ENCODE measurements around the gene GSTM5.
"Not testable (repeated sequence)": the region's sequence is repeated elsewhere in the genome, so short reads cannot be mapped to it uniquely, and the experiment has no call there.

Gene GSTM5

DNA sequence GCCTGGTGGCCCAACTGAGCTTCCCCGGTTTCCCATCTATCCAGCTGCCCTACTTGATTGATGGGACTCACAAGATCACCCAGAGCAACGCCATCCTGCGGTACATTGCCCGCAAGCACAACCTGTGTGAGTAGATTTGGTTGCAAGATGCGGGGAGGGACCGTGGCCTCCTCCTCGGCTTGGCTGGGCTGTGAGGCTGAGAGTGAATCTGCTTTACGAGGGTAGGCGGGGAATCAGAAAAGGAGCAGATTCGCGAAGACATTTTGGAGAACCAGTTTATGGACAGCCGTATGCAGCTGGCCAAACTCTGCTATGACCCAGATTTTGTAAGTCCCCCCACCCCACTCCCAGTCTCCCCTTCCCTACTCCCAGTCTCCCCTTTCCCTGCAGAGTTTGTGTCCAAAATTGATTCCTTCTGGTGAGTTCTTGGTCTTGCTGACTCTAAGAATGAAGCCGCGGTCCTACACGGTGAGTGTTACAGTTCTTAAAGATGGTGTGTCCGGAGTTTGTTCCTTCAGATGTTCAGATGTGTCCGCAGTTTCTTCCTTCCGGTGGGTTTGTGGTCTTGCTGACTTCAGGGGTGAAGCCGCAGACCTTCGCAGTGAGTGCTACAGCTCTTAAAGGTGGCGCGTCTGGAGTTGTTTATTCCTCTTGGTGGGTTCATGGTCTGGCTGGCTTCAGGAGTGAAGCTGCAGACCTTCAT, 42.7 kb upstream of the GSTM5 start:
- no peak overlapping the region for H3K4me2 ChIP-seq (ENCODE audit: low read depth, low read length, poor library complexity, severe bottlenecking)
- no peaks in the 10 kb centered on the region for H3K9me3 ChIP-seq (ENCODE audit: insufficient read depth, low read depth, low read length)
- H3K4me1 ChIP-seq (ENCODE audit: insufficient read depth, low read length, poor library complexity, severe bottlenecking): no peaks in the 10 kb centered on the region
- H3K36me3 ChIP-seq (ENCODE audit: insufficient read depth, low read length): no peaks in the 10 kb centered on the region
- TF ChIP-seq, protein P1, sequence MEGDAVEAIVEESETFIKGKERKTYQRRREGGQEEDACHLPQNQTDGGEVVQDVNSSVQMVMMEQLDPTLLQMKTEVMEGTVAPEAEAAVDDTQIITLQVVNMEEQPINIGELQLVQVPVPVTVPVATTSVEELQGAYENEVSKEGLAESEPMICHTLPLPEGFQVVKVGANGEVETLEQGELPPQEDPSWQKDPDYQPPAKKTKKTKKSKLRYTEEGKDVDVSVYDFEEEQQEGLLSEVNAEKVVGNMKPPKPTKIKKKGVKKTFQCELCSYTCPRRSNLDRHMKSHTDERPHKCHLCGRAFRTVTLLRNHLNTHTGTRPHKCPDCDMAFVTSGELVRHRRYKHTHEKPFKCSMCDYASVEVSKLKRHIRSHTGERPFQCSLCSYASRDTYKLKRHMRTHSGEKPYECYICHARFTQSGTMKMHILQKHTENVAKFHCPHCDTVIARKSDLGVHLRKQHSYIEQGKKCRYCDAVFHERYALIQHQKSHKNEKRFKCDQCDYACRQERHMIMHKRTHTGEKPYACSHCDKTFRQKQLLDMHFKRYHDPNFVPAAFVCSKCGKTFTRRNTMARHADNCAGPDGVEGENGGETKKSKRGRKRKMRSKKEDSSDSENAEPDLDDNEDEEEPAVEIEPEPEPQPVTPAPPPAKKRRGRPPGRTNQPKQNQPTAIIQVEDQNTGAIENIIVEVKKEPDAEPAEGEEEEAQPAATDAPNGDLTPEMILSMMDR (conservative IDR thresholded peaks at IDR 0.05; ENCODE audit: low read length): no peak
- no peak for TF ChIP-seq EZH2phosphoT487 (IDR thresholded peaks at IDR 0.05; ENCODE audit: borderline replicate concordance)
- no peaks in the 10 kb centered on the region for H3F3A ChIP-seq (ENCODE audit: low read depth)
- H3K27me3 ChIP-seq (ENCODE audit: insufficient read depth, low read length, poor library complexity, severe bottlenecking): no peaks in the 10 kb centered on the region
- H3K4me3 ChIP-seq (ENCODE audit: low read length, poor library complexity, severe bottlenecking): no peak overlapping the region
- no peak overlapping the region for H3K9ac ChIP-seq (ENCODE audit: low read depth, low read length, poor library complexity, severe bottlenecking)
- H2AFZ ChIP-seq (ENCODE audit: low read length): no peak overlapping the region
- H3K9me2 ChIP-seq (replicated peaks; ENCODE audit: low read depth, low read length): no peaks in the 10 kb centered on the region
- H4K20me1 ChIP-seq (ENCODE audit: insufficient read depth, low read length, poor library complexity, severe bottlenecking): no peaks in the 10 kb centered on the region
- H3K79me2 ChIP-seq (ENCODE audit: insufficient read depth, low read length): no peaks in the 10 kb centered on the region

DNA sequence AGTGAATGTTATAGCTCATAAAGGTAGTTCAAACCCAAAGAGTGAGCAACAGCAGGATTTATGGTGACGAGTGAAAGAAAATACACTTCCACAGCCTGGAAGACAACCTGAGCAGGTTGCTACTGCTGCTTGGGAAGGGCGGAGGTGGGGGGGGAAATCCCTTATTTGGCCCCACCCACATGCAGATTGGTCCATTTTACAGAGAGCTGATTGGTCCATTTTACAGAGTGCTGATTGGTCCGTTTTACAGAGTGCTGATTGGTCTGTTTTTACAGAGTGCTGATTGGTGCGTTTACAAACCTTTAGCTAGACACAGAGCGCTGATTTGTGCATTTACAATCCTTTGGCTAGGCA, 42.1 kb upstream of the GSTM5 start:
- H3K27me3 ChIP-seq (ENCODE audit: insufficient read depth, low read length, poor library complexity, severe bottlenecking); H3F3A ChIP-seq (ENCODE audit: low read depth); H3K36me3 ChIP-seq (ENCODE audit: insufficient read depth, low read length); H3K4me2 ChIP-seq (ENCODE audit: low read depth, low read length, poor library complexity, severe bottlenecking); H3K9ac ChIP-seq (ENCODE audit: low read depth, low read length, poor library complexity, severe bottlenecking); H2AFZ ChIP-seq (ENCODE audit: low read length); H3K9me3 ChIP-seq (ENCODE audit: insufficient read depth, low read depth, low read length); H3K9me2 ChIP-seq (replicated peaks; ENCODE audit: low read depth, low read length); H3K4me1 ChIP-seq (ENCODE audit: insufficient read depth, low read length, poor library complexity, severe bottlenecking); H4K20me1 ChIP-seq (ENCODE audit: insufficient read depth, low read length, poor library complexity, severe bottlenecking); H3K4me3 ChIP-seq (ENCODE audit: low read length, poor library complexity, severe bottlenecking); H3K79me2 ChIP-seq (ENCODE audit: insufficient read depth, low read length): not testable (repeated sequence)

DNA sequence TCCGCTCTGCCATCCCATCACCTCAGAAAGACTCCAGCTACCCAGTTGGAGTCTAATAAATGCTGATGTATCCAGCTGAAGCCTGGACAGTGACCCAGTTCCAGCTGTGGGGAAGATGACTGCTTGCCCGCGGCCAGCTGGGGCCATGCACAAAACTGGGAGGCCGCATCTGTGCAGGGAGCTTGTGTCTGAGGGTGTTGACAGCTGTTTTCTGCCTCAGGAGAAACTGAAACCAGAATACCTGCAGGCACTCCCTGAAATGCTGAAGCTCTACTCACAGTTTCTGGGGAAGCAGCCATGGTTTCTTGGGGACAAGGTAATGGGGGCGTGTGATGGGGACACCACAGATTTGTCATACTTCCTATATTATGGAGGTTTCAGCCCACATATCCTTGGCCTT, 41.0 kb upstream of the GSTM5 start:
- Histone ChIP-seq H3K79me2 (ENCODE audit: insufficient read depth, low read length) (no peaks in the 10 kb centered on the region), H4K20me1 (ENCODE audit: insufficient read depth, low read length, poor library complexity, severe bottlenecking) (no peaks in the 10 kb centered on the region), H3F3A (ENCODE audit: low read depth) (no peaks in the 10 kb centered on the region), H3K4me1 (ENCODE audit: insufficient read depth, low read length, poor library complexity, severe bottlenecking) (no peaks in the 10 kb centered on the region), H3K9me2 (replicated peaks; ENCODE audit: low read depth, low read length) (no peaks in the 10 kb centered on the region), H2AFZ (ENCODE audit: low read length) (no peak overlapping the region), H3K4me3 (ENCODE audit: low read length, poor library complexity, severe bottlenecking) (no peak overlapping the region), H3K4me2 (ENCODE audit: low read depth, low read length, poor library complexity, severe bottlenecking) (no peak overlapping the region), H3K9me3 (ENCODE audit: insufficient read depth, low read depth, low read length) (no peaks in the 10 kb centered on the region), H3K9ac (ENCODE audit: low read depth, low read length, poor library complexity, severe bottlenecking) (no peak overlapping the region), H3K36me3 (ENCODE audit: insufficient read depth, low read length) (no peaks in the 10 kb centered on the region), H3K27me3 (ENCODE audit: insufficient read depth, low read length, poor library complexity, severe bottlenecking) (no peaks in the 10 kb centered on the region)
- TF ChIP-seq, protein P1 (conservative IDR thresholded peaks at IDR 0.05; ENCODE audit: low read length): no peak
- TF ChIP-seq EZH2phosphoT487 (IDR thresholded peaks at IDR 0.05; ENCODE audit: borderline replicate concordance): no peak

DNA sequence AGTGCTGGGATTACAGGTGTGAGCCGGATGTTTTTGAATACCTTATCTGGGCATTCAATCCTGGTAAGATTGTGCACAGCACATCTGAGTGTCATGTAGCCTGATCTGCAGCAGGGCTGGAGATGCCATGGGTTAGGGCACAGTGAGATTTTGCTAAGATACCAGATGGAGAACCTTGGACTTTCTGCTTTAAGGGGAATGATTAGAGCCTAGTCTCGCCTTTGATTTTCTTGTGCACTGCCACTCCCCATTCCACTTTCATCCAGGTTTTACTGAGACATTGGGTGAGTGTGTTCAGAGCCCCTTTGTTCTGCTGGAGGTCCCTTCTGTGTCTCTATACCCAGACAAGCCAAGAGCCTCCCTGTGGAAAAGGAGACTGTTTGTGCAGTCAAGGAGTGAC, 38.2 kb upstream of the GSTM5 start:
- not testable (repeated sequence) for H4K20me1 ChIP-seq (ENCODE audit: insufficient read depth, low read length, poor library complexity, severe bottlenecking); H2AFZ ChIP-seq (ENCODE audit: low read length); H3K9me2 ChIP-seq (replicated peaks; ENCODE audit: low read depth, low read length); H3K9me3 ChIP-seq (ENCODE audit: insufficient read depth, low read depth, low read length); H3K36me3 ChIP-seq (ENCODE audit: insufficient read depth, low read length); H3K4me2 ChIP-seq (ENCODE audit: low read depth, low read length, poor library complexity, severe bottlenecking); H3K9ac ChIP-seq (ENCODE audit: low read depth, low read length, poor library complexity, severe bottlenecking); H3K79me2 ChIP-seq (ENCODE audit: insufficient read depth, low read length); H3K4me1 ChIP-seq (ENCODE audit: insufficient read depth, low read length, poor library complexity, severe bottlenecking); H3K4me3 ChIP-seq (ENCODE audit: low read length, poor library complexity, severe bottlenecking); H3K27me3 ChIP-seq (ENCODE audit: insufficient read depth, low read length, poor library complexity, severe bottlenecking); H3F3A ChIP-seq (ENCODE audit: low read depth)

DNA sequence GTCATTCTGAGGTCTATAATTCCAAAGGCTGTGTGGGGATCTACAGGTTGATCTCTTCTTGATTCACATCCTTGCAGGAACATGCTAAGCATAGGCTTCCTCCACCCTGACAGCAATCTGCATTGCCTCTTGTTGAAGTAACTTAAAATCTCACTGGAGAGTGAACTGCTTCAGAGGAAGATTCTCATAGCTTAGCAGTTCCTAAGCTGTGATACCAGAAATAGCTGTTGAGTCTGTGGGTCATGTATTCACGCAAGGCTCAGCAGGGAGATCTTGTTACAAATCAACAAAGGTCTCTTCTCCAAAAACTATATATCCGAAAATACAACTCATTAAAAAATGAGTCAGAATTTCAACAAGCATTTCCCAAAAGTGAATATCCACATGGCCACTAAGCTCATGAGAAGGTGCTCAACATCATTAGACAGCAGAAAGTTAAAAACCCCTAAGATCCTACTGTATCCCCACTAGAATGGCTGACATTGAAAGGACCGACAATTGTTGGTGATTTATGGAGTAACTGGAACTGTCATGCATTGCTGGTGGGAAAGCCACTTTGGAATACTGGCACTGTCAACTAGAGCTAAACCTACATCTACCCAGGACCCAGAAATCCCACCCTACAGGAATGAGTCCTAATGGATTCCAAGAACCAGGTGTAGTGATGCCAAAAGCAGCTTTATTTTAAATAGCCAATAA, 35.2 kb upstream of the GSTM5 start:
- not testable (repeated sequence) for H3K4me3 ChIP-seq (ENCODE audit: low read length, poor library complexity, severe bottlenecking); H3K4me1 ChIP-seq (ENCODE audit: insufficient read depth, low read length, poor library complexity, severe bottlenecking); H3K79me2 ChIP-seq (ENCODE audit: insufficient read depth, low read length); H4K20me1 ChIP-seq (ENCODE audit: insufficient read depth, low read length, poor library complexity, severe bottlenecking); H3K4me2 ChIP-seq (ENCODE audit: low read depth, low read length, poor library complexity, severe bottlenecking); H3K9me3 ChIP-seq (ENCODE audit: insufficient read depth, low read depth, low read length); H3F3A ChIP-seq (ENCODE audit: low read depth); H3K27me3 ChIP-seq (ENCODE audit: insufficient read depth, low read length, poor library complexity, severe bottlenecking); H3K36me3 ChIP-seq (ENCODE audit: insufficient read depth, low read length); H2AFZ ChIP-seq (ENCODE audit: low read length); H3K9ac ChIP-seq (ENCODE audit: low read depth, low read length, poor library complexity, severe bottlenecking); H3K9me2 ChIP-seq (replicated peaks; ENCODE audit: low read depth, low read length)

Data from Loucy (cell line).